ENCODE data around the gene NHS. TPM values are rescaled to one million over a fixed set of nuclear protein-coding genes. Genes with fewer than 3 reads are reported as not detected.

The NHS gene
- polyA plus RNA-seq, 6 donors from 2014 or later = not detected

DNA sequence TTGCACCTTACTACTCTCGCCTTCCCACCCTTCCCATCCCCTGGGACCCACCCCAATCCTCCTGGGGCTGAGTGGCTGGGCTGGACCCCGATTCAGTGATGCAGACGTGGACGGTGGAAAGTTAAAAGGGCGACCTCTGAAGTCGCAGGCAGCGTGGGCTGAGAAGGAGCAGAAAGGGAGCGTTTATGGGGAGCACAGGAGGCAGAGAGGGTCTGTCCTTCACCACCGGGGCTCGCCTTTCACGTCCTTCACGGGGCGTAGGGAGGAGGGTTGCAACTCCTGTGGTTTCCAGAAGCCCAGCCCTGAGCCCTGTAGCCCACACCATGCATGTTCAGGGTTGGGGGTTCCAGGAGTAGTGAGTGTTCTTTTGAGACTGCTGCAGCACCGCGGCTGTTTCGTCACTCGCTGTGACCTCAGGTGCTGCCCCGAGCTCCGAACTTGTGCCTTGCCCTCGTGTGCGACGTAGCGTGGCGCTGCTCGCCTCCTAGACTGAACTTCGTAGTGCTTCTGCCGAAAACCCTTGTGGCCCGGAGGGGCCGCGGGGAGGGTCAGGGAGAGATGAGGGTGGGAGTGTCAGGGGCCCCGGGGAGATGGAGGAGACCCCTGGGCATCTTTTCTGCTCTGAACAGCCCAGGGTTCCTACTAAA is 1.6 kb downstream of the NHS start:
- H3K4me3 Mint-ChIP-seq = no peak overlapping the region
- H3K9me3 Mint-ChIP-seq = peaks cover 5 to 31% (median 11%) of the 10 kb centered on the region in 7 donors
- DNase-seq = no peak
- no peak overlapping the region for H3K27ac Mint-ChIP-seq
- H3K27me3 Mint-ChIP-seq = peaks cover 8 to 38% (median 35%) of the 10 kb centered on the region in 3 donors
- no peak for ATAC-seq (ENCODE audit: low read depth in 2 of 2)
- no peaks in the 10 kb centered on the region for H3K36me3 Mint-ChIP-seq
- no peaks in the 10 kb centered on the region for H3K4me1 Mint-ChIP-seq

DNA sequence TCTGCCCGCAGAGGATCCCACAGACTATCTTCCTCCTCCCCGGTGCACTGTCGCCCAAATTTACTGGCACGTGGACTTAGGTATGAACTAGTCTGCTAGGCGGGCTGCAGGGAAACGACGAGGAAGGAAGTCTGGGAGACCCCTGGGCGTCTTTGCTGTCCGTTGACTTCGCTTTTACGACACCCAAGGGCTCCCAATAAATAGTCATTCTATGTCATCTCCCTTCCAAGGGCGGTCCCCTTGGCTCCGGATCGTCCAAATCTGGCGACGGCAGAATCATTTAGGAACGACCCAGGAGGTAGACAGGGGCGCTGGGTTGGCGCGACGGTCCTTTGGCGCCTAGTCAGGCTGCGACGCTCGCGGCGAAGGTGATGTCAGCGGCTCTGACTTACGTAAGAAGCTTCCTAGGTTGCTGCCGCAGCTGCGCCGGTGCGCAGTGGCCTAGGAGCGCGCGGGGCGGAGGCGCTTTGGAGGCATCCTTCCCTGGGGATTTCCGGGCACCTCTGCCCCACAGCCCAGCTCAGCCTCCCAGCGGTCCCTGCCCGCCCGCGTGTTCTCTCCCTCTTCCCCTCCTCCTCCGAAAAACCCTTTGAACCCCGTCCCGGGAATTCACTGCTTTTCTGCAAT is 2.2 kb downstream of the NHS start:
- H3K27me3 Mint-ChIP-seq = peaks cover 8 to 38% (median 35%) of the 10 kb centered on the region in 3 donors
- no peaks in the 10 kb centered on the region for H3K36me3 Mint-ChIP-seq
- no peak for DNase-seq
- H3K9me3 Mint-ChIP-seq = peaks cover 6 to 36% (median 15%) of the 10 kb centered on the region in 7 donors
- no peak overlapping the region for H3K4me3 Mint-ChIP-seq
- H3K4me1 Mint-ChIP-seq = no peaks in the 10 kb centered on the region
- ATAC-seq (ENCODE audit: low read depth in 2 of 2) = no peak
- no peak overlapping the region for H3K27ac Mint-ChIP-seq

DNA sequence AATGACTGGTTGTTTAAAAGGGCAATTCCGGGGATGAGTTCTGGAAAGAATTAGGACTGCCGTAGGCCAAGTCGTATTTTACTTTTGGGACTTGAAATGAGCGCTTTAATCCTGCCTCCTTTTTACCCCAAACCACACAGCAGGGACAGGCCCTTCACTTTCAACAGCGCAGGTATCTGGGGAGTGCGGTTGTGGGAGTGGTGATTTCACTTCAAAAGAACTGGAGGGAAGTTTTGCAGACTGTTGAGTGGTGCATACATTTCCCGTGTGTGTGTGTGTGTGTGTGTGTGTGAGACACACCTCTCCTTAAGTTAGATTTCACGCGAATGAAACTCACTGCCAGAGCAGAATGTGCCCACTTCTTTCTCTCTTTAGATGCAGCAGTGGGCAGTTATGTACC is 2.8 kb downstream of the NHS start:
- ATAC-seq (ENCODE audit: low read depth in 2 of 2) = no peak
- no peak for DNase-seq
- Mint-ChIP-seq H3K4me3 (no peak overlapping the region), H3K27me3 (peaks cover 8 to 40% (median 35%) of the 10 kb centered on the region in 3 donors), H3K36me3 (peaks cover 0 to 2% of the 10 kb centered on the region in 2 donors), H3K27ac (no peak overlapping the region), H3K4me1 (no peaks in the 10 kb centered on the region), H3K9me3 (peaks cover 7 to 42% (median 18%) of the 10 kb centered on the region in 7 donors)

DNA sequence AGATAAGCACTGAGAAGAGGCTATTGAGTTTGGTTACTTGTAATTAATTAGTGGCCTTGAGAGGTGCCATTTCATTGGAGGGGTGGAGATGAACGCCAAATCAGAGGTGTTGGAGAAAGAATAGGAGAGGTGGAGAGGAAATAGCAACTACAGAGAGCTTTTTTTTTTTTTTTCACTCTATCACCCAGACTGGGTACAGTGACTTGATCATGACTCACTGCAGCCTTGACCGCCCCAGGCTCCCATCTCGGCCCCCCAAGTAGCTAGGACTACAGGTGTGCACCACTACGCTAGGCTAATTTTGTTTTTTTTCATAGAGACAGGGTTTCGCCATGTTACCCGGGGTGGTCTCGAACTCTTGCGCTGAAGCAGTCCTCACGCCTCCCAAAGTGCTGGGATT is 5.2 kb downstream of the NHS start:
- ATAC-seq (ENCODE audit: low read depth in 2 of 2) (no peak), DNase-seq (no peak)
- Mint-ChIP-seq H3K27ac (no peak overlapping the region), H3K4me3 (no peak overlapping the region), H3K36me3 (peaks cover 0 to 8% of the 10 kb centered on the region in 2 donors), H3K4me1 (no peaks in the 10 kb centered on the region), H3K27me3 (peaks cover 8 to 39% (median 35%) of the 10 kb centered on the region in 3 donors), H3K9me3 (peaks cover 11 to 46% (median 20%) of the 10 kb centered on the region in 7 donors)

DNA sequence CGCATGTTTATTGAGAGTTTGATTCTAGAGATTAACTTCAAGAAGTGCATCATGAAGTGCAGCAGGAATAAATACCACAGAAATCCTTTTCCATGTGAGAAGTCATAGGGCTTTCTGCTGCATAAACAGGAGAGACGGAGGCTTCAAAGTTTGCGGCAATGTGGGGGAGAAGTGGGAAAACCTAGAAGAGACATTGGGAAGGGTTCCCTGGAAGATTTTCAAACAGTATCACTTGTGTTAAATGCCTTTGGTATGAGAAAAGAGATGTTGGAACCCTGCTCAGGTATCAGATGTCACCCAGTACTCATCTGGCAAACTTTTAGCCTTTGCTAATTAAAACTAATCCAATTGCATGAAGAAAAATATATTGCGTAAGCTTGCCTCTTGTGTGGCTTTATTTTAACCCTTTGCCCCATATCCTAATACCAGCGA is 15.4 kb downstream of the NHS start:
- no peak for ATAC-seq (ENCODE audit: low read depth in 2 of 2)
- peaks cover 0 to 10% (median 5%) of the 10 kb centered on the region in 7 donors for H3K9me3 Mint-ChIP-seq

GRCh38 chrX:17395154-17395553 is 20.2 kb downstream of the NHS start:
- Mint-ChIP-seq H3K4me1 (no peaks in the 10 kb centered on the region), H3K9me3 (peaks cover 0 to 20% (median 5%) of the 10 kb centered on the region in 7 donors), H3K36me3 (peaks cover 0 to 4% of the 10 kb centered on the region in 2 donors), H3K27me3 (peaks cover 0 to 8% (median 7%) of the 10 kb centered on the region in 3 donors), H3K4me3 (no peak overlapping the region), H3K27ac (no peak overlapping the region)
- no peak for ATAC-seq (ENCODE audit: low read depth in 2 of 2)
- DNase-seq = no peak

More for the DNA sequence above, 15.4 kb downstream of the NHS start:
- Mint-ChIP-seq H3K36me3 (no peaks in the 10 kb centered on the region), H3K27ac (no peak overlapping the region), H3K4me3 (no peak overlapping the region), H3K27me3 (peaks cover 0 to 15% (median 13%) of the 10 kb centered on the region in 3 donors), H3K4me1 (no peaks in the 10 kb centered on the region)
- DNase-seq = no peak

DNA sequence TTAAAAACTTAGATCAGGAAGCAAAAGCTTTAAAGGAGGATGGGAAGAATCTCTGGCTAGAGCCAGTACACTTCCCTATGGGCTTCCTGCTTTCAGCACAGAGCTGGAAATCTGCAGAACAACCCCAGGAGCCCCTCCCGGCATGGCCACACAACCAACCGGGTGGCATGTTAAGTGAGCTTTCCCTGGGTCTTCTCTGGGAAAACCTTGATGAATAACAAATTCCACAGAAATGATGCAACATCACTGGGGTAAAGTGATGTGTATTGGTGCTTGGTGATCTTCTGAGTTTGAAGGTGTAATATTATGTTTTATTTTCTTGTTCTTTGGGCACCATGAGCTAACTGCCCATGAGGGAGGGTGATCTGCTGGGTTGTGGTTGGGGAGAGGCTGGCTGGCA is 22.1 kb downstream of the NHS start:
- Mint-ChIP-seq H3K36me3 (peaks cover 0 to 4% of the 10 kb centered on the region in 2 donors), H3K4me1 (no peaks in the 10 kb centered on the region), H3K9me3 (peaks cover 0 to 24% (median 5%) of the 10 kb centered on the region in 7 donors), H3K27ac (no peak overlapping the region), H3K4me3 (no peak overlapping the region), H3K27me3 (peaks cover 0 to 8% (median 7%) of the 10 kb centered on the region in 3 donors)
- DNase-seq = no peak
- no peak for ATAC-seq (ENCODE audit: low read depth in 2 of 2)

GRCh38 chrX:17403189-17403691 is 28.2 kb downstream of the NHS start:
- DNase-seq = no peak
- Mint-ChIP-seq H3K4me3 (no peak overlapping the region), H3K27me3 (peaks cover 0 to 7% (median 0%) of the 10 kb centered on the region in 3 donors), H3K36me3 (no peaks in the 10 kb centered on the region), H3K27ac (no peak overlapping the region), H3K9me3 (peaks cover 0 to 16% (median 1%) of the 10 kb centered on the region in 7 donors), H3K4me1 (no peaks in the 10 kb centered on the region)
- no peak for ATAC-seq (ENCODE audit: low read depth in 2 of 2)

DNA sequence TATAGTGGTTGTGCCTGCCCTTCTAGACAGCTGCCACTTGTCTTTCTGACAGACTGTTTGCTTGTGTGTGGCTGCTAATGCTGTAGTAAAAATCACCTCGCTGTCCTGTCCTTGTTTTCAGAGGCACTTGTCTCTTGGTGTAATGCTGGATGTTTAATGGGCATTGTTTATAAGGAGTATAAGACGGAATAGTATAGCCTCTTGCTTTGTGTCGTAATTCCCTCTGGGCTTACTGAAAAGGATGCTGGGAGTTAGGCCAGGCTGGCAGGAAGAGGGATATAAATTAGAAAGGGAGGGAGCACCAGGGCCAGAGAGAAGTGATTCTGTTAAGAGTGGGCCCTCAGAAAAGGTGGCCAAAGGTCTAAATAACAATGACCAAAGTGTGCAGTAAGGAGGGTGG is 29.0 kb downstream of the NHS start:
- Mint-ChIP-seq H3K27me3 (peaks cover 0 to 7% (median 0%) of the 10 kb centered on the region in 3 donors), H3K36me3 (no peaks in the 10 kb centered on the region)

GRCh38 chrX:17405225-17405969 is 30.4 kb downstream of the NHS start:
- DNase-seq (no peak), ATAC-seq (ENCODE audit: low read depth in 2 of 2) (no peak)
- peaks cover 0 to 9% (median under 1%) of the 10 kb centered on the region in 7 donors for H3K9me3 Mint-ChIP-seq
- H3K27ac Mint-ChIP-seq = no peak overlapping the region
- H3K36me3 Mint-ChIP-seq = no peaks in the 10 kb centered on the region
- no peak overlapping the region for H3K4me3 Mint-ChIP-seq
- H3K4me1 Mint-ChIP-seq = no peaks in the 10 kb centered on the region
- H3K27me3 Mint-ChIP-seq = peaks cover 0 to 7% (median 0%) of the 10 kb centered on the region in 3 donors

More for the DNA sequence above, 29.0 kb downstream of the NHS start:
- peak overlapping the region in 2 of 8 donors; percentile 2 to 7 for H3K4me3 Mint-ChIP-seq
- H3K27ac Mint-ChIP-seq = no peak overlapping the region
- ATAC-seq (ENCODE audit: low read depth in 2 of 2) = no peak
- no peak for DNase-seq
- peaks cover 0 to 9% (median 1%) of the 10 kb centered on the region in 7 donors for H3K9me3 Mint-ChIP-seq
- no peaks in the 10 kb centered on the region for H3K4me1 Mint-ChIP-seq

DNA sequence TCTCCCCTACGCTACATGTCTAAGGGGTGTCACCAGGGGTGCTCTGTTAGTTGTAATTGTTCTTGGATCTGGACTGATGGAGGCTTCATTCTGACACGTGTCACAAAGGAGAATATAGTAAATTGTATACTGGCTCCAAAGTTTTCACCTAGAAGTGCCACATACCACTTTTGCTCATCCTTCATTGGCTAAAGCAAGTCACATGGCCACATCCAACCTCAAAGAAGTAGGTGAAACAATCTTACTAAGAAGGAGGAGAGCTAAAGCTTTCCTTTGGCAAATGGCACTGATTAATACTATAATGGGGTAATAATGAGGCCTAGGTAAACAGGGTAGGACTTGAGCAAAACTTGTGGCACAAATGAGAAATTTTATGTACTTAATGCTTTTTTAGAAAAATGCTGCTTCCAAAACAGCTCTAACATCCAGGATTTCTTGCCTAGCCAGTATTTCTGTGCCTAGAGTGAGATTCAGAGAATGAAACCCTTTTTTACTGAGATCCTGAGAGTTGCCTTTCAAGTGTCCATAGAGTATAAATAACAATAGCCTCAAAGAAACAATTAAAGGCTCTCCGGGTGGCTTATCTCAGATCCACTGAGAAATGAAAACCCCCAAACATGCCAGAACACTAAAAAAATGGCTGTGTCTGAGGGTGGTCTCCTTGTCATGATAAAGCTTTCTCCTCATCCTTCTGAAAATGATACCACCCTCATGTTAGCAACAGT is 34.7 kb downstream of the NHS start:
- H3K27ac Mint-ChIP-seq = no peak overlapping the region
- no peaks in the 10 kb centered on the region for H3K36me3 Mint-ChIP-seq
- H3K27me3 Mint-ChIP-seq = peaks cover 0 to 13% (median 4%) of the 10 kb centered on the region in 3 donors
- peaks cover 0 to 10% (median 2%) of the 10 kb centered on the region in 7 donors for H3K9me3 Mint-ChIP-seq
- H3K4me3 Mint-ChIP-seq = no peak overlapping the region
- ATAC-seq (ENCODE audit: low read depth in 2 of 2) (no peak), DNase-seq (no peak)
- no peaks in the 10 kb centered on the region for H3K4me1 Mint-ChIP-seq

DNA sequence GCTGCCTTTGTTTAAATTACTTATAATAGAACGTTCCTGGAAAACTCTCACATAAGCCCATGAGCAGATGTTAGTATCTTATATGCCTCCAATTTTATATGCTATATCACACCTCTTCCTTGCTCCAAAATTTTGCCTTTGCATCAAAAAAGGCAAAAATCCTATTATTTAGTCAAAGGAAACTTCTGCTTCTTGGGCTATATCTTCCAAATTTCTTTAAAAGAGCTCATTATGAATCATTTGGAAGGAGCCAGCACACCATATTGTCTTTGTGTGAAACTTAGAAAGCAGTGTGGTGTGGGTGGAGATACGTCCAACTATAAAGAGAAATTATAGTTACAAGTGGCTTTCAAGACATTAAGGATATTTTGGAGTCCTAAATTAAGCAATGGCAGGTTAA is 35.7 kb downstream of the NHS start:
- Mint-ChIP-seq H3K27ac (no peak overlapping the region), H3K9me3 (peaks cover 0 to 10% (median 0%) of the 10 kb centered on the region in 7 donors)
- DNase-seq = no peak

DNA sequence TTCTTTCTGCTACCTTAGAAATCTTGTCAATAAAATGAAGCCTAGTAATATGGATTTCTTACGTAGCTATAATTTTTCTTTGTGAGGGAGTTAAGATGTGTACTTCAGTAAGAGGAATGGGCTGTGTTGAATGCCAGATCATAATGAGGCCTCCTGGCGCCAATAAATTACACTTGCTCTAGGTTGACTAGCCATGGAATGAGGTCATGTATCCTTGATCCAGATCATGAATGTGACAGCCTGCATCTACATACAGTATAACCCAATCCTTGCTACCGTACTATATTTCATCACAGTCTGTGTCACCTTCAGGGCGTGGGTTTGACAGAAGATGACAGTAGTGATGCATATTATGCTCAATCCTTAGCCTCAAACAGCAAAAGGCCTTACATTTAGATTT is 36.2 kb downstream of the NHS start:
- DNase-seq (no peak), ATAC-seq (ENCODE audit: low read depth in 2 of 2) (no peak)
- H3K9me3 Mint-ChIP-seq = peaks cover 0 to 9% (median 0%) of the 10 kb centered on the region in 7 donors
- no peak overlapping the region for H3K4me3 Mint-ChIP-seq
- no peaks in the 10 kb centered on the region for H3K36me3 Mint-ChIP-seq
- peaks cover 0 to 15% (median 6%) of the 10 kb centered on the region in 3 donors for H3K27me3 Mint-ChIP-seq
- H3K4me1 Mint-ChIP-seq = no peaks in the 10 kb centered on the region
- H3K27ac Mint-ChIP-seq = no peak overlapping the region

More for the DNA sequence above, 35.7 kb downstream of the NHS start:
- ATAC-seq (ENCODE audit: low read depth in 2 of 2) = no peak
- no peaks in the 10 kb centered on the region for H3K4me1 Mint-ChIP-seq
- no peak overlapping the region for H3K4me3 Mint-ChIP-seq
- peaks cover 0 to 15% (median 6%) of the 10 kb centered on the region in 3 donors for H3K27me3 Mint-ChIP-seq
- no peaks in the 10 kb centered on the region for H3K36me3 Mint-ChIP-seq
